D341Med (cell line): Measurements from ENCODE around the gene BCL11B.
"Not testable (repeated sequence)": the region's sequence is repeated elsewhere in the genome, so short reads cannot be mapped to it uniquely, and the experiment has no call there.

Experiments
- DNase-seq: peaks from one replicate; pipeline ENCODE4 v3.0.0; 2012; ENCODE audit warnings: low spot score

The BCL11B gene

GRCh38 chr14:99199846-99200653 lies 71.9 kb downstream of the BCL11B start:
- peak; percentile 60 for DNase-seq

GRCh38 chr14:99198746-99199502 lies 73.1 kb downstream of the BCL11B start:
- no peak for DNase-seq

DNA sequence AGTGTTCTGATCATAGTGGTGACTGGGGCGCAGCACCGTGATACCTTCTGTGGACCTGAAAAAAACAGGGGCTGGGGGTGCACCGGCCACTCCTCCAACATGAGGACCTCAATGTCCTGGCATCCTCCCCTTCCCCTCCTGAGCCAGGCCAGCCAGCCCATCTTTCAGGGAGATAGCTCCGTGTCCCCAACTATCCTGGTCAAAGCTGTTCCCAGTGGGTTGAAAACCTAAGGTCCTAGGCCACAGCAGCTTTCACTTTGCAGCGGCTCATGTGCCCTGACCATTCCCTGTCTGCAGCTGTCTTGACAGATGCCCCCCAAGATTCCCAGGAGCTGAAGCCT lies 75.7 kb downstream of the BCL11B start:
- DNase-seq: no peak

- no peak for DNase-seq
Measured at GRCh38 chr14:99195602-99196309, 76.2 kb downstream of the BCL11B start.

DNA sequence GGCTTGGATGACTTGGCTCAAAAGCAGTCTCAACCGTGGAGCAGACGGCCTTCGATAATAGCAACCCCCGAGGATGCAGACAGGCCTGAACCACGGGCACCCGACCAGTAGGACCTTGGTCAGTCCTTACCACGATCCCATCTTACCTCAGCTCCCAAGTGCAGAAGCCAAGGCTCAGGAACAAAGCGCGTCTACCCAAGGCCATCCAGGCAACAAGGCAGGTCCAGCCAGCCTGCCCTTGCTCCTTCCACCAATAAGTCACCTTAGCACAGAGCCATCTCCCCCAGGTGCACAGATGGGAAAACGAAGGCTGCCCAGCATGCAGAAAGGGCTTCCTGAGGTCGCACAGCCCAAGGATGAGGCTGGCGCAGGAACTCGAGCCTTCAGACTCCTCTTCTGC lies 77.3 kb downstream of the BCL11B start:
- no peak for DNase-seq

GRCh38 chr14:99194136-99194535 lies 77.9 kb downstream of the BCL11B start:
- no peak for DNase-seq

- DNase-seq: no peak
Measured at GRCh38 chr14:99192830-99193229, 79.2 kb downstream of the BCL11B start.

GRCh38 chr14:99192028-99192621 lies 79.9 kb downstream of the BCL11B start:
- DNase-seq: peak; percentile 68

GRCh38 chr14:99191395-99192027 lies 80.5 kb downstream of the BCL11B start:
- no peak for DNase-seq

DNA sequence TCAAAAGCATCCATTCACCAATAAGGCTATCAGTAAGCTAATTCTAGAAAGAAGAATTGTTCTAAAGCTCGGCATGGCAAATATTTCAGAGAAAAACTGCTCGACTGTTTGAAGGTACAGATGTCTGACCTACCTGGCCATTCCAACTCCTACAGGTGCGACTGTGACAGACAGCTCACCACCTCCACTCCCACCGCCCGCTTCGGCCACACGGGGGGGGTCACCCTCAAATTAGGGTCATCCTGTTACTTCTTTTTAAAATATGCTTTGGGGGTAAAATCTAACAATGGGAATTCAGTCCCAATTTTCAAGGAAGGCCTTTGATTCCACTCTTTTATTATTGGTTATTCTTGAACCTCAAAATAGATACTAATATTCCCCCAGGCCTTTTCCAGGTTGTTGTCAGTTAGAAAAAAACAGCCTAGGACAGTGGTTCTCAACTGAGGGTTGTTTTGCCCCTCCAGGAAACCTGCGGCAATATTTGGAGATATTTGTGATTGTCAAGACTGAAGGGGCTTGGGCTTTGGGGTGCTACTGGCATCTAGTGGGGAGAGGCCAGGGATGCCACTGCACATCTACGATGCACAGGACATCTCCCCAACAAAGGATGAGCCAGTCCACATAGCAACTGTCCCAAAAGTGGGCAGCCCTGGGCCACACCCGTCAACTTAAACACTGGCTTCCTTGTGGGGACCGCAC lies 81.2 kb downstream of the BCL11B start:
- no peak for DNase-seq

- DNase-seq: no peak
Measured at GRCh38 chr14:99189201-99189801, 82.7 kb downstream of the BCL11B start.

DNA sequence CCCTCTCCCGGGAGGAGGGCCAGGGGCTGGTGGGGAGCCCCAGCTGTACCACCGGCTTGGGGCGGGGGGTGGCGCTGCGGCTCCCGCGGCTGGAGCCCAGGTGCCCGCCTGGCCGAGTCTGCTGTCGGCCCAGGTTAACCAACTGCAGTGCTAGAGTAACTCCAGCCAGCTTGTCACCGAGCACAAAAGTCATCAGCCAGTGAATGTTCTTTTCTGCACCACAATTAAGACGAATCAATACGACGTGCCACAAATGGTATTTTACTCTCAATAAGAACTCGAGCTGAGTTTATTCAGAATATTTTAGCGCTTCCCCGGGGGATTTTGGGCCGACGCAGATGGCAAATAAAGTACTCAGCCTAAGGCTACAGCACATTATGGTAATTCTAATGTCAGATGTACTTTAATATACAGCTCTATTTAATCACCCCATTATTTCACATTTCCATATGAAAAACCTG lies 83.2 kb downstream of the BCL11B start:
- DNase-seq: no peak

DNA sequence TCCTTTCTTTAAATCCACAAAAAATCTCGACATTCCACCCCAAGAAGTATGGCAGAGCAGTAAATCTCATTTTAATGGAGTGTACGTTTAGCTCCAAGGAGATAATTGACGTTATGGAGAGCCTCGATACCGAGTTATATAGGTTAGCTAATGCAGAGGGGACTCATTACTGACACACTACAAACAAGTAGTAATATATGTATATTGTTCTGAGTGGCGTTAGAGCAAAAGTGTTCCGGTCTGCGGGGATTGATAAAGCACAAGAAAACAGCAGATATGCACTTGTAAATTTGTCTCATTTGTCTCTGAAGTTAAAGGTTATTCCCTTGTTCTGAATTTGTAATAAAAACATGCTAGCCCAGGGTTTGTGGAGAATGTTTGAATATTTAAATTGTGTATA lies 84.1 kb downstream of the BCL11B start:
- no peak for DNase-seq

GRCh38 chr14:99186956-99187690 lies 84.9 kb downstream of the BCL11B start:
- DNase-seq: no peak

GRCh38 chr14:99186336-99186735 lies 85.7 kb downstream of the BCL11B start:
- DNase-seq: not testable (repeated sequence)

DNA sequence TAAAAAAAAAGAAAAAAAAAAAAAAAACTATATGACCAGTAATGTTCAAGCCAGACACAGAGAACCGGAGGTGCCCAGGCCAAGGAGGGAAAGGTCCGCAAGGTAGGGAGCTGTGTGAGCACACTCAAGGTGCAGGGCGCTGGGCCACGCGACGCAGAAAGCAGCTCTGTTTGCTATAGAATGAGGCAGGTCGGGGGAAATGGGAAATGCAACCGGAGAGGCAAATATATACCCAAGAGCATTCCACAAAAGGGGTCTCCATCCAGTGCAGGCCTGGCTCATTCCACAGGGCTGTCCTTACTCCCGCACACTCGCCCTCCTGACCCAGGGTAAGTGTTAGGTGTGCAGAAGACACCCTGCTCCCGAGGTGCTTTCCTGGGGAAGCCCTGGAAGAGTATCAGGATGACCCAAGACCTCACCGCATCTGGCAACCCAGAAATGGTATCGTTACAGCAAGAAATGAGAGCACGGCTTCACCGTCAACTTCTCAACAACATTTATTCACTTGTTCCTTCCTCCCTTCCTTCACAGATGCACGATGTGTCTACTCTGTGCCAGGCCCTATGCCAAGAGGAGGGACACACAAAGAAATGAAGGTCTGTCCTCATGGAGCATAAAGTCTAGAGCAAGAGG lies 86.4 kb downstream of the BCL11B start:
- no peak for DNase-seq

- no peak for DNase-seq
Measured at GRCh38 chr14:99183716-99184115, 88.3 kb downstream of the BCL11B start.

DNA sequence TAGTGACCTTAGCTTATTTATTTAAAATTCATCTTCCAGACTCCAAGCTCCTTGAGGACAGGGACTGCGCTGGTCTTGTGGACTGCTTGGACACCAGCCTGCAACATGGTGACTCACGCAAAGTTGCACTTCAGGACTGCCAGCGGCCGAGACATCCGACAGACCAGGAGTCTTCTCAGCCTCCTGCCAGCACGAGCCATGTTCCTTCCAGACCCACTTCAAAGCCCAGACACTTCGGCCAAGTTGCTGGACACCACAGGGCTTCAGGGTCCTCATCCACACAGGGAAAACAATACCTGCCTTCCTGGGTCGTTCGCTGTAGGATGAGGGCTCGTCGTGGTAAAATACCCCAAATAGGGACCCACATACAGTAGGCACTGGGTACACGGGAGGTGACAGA lies 88.7 kb downstream of the BCL11B start:
- no peak for DNase-seq

DNA sequence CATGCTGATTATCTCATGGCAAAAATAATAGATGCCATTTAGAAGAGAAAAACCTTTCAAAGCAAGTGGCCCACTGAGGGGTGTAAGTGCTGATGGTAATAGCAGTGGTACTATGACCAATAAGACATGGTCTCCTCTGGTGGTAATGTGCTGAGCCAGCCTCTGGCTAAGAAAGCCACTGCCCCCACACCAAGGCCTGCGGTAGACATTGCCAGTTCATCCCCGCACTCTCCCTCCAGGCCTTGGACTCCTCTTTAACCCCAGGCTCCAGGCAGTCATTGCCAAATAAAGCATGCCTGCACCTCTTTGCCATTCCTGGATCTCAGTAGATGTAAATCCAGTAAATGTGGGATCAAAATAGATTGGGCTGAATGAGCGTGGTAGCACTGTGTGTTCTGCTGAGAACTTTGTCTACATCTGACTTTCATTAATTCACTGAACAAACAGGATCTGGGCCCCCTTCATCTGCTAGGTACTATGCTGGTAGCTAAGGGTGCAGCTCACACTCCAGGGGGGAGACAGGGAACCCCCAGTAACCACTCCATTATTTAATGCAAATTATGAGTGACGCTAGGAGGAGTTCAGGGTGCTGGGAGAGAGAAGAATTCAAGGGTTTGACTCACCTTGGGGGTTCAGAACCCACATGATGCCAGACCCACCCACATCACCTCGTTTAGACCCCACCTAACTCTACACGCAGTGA lies 89.3 kb downstream of the BCL11B start:
- no peak for DNase-seq
